ENCODE measurements around the gene RNF207.

Gene RNF207

GRCh38 chr1:6268415-6268814 is 62.5 kb downstream of the RNF207 start:
- no peak for DNase-seq (ENCODE audit: low read depth, low spot score)
- in situ Hi-C loops (cut with HindIII; ENCODE audit: low sequenced_read_pairs): no loop called here
- H3K4me3 ChIP-seq (ENCODE audit: low read depth, low read length): no peak overlapping the region
- TF ChIP-seq CTCF (IDR thresholded peaks at IDR 0.05; ENCODE audit: low read depth, low read length): no peak

DNA sequence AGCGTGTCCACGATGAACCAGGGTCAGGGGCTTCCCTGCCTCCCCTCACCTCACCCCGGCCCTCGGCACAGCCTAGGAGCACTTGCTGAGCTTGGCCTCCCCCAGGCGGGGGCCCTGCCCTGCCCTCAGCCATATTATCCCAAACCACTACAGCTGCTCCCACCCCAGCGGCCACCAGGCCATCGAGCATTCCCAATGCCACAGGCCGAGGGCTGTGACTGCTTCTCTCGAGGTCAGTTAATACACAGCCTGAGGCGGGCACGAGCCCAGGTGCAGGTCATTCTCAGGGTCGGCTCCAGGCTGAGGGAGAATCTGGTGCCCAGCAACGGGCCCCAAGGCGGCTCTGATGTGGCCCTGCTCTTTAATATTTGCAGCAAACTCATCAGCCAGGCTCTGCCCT is 63.4 kb downstream of the RNF207 start:
- DNase-seq (ENCODE audit: low read depth, low spot score): no peak
- no peak overlapping the region for H3K4me3 ChIP-seq (ENCODE audit: low read depth, low read length)
- no peak for TF ChIP-seq CTCF (IDR thresholded peaks at IDR 0.05; ENCODE audit: low read depth, low read length)
- in situ Hi-C loops (cut with HindIII; ENCODE audit: low sequenced_read_pairs): no loop called here

DNA sequence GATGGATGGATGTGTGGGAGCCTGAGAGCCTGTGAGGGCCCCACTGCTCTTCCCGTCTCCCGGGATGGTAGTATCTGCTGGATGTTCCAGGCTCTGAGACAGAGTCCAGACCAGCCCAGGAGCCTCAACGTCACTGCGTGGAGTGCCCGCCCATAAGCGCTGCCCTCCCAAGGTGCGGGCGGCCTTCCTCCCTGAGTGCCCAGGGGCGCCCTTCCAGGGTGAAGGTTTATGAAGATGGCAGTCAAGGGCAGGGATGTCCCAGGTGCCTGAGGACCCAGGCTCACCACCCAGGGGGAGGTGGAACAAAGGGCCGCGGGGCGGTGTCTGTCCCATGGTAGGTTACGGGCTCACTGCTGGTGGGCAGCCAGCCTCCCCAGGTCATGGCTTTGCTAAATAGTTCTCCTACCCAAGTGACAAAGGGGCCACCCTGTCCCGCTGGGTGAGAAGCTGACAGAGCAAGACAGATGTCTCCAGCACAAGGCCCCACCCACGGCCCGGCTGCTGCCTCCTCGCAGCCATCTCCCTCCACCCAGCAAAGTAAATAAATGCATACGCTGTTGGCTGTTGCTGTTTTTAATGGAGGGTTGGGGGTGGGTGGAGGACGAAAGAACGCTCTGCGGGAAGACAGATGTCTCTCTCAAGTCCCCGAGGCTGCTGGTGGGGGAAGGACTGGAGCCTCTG is 63.9 kb downstream of the RNF207 start:
- no peak overlapping the region for H3K4me3 ChIP-seq (ENCODE audit: low read depth, low read length)
- DNase-seq (ENCODE audit: low read depth, low spot score): no peak

GRCh38 chr1:6270401-6270800 is 64.5 kb downstream of the RNF207 start:
- in situ Hi-C loops (cut with HindIII; ENCODE audit: low sequenced_read_pairs): no loop called here
- no peak overlapping the region for H3K4me3 ChIP-seq (ENCODE audit: low read depth, low read length)
- no peak for TF ChIP-seq CTCF (IDR thresholded peaks at IDR 0.05; ENCODE audit: low read depth, low read length)
- DNase-seq (ENCODE audit: low read depth, low spot score): no peak

More for the DNA sequence above, 63.9 kb downstream of the RNF207 start:
- TF ChIP-seq CTCF (IDR thresholded peaks at IDR 0.05; ENCODE audit: low read depth, low read length): no peak
- in situ Hi-C loops (cut with HindIII; ENCODE audit: low sequenced_read_pairs): no loop called here
